AG09309 (cell line): ENCODE measurements around the gene DYDC2.
"Not testable (repeated sequence)": the region's sequence is repeated elsewhere in the genome, so short reads cannot be mapped to it uniquely, and the experiment has no call there.

ENCODE experiments used
- DNase-seq: peaks from one replicate; pipeline ENCODE4 v3.0.0-alpha.2; 2010; ENCODE audit warnings: low read depth
- H3K4me3 ChIP-seq: 2 replicates; pipeline ENCODE4 v1.5.1; 2011; ENCODE audit warnings: mild to moderate bottlenecking, low read depth, low read length, moderate library complexity; ENCODE audit not compliant: control insufficient read depth
- CTCF ChIP-seq: IDR thresholded peaks from 2 replicates; pipeline ENCODE4 v1.5.1; 2011; ENCODE audit warnings: mild to moderate bottlenecking, low read depth, low read length, inconsistent platforms; ENCODE audit not compliant: insufficient read depth, control insufficient read depth; ENCODE audit errors: missing control alignments

DYDC2 gene

GRCh38 chr10:80357851-80358125, 1.2 kb downstream of the DYDC2 start:
- H3K4me3 ChIP-seq: no peak overlapping the region
- TF ChIP-seq CTCF: no peak
- no peak for DNase-seq

- not testable (repeated sequence) for H3K4me3 ChIP-seq, DNase-seq
Observed at GRCh38 chr10:80358925-80359324, 2.3 kb downstream of the DYDC2 start.

GRCh38 chr10:80359644-80360043, 3.1 kb downstream of the DYDC2 start:
- TF ChIP-seq CTCF: no peak
- H3K4me3 ChIP-seq: no peak overlapping the region
- DNase-seq: no peak

GRCh38 chr10:80365510-80365909, 8.9 kb downstream of the DYDC2 start:
- H3K4me3 ChIP-seq: no peak overlapping the region
- TF ChIP-seq CTCF: no peak
- no peak for DNase-seq

- TF ChIP-seq CTCF: no peak
- no peak for DNase-seq
- H3K4me3 ChIP-seq: no peak overlapping the region
Observed at GRCh38 chr10:80371467-80371866, 14.9 kb downstream of the DYDC2 start.

- TF ChIP-seq CTCF: no peak
- H3K4me3 ChIP-seq: no peak overlapping the region
- no peak for DNase-seq
Observed at GRCh38 chr10:80372675-80373074, 16.1 kb downstream of the DYDC2 start.

- H3K4me3 ChIP-seq: no peak overlapping the region
- DNase-seq: no peak
- no peak for TF ChIP-seq CTCF
Observed at GRCh38 chr10:80373502-80373901, 16.9 kb downstream of the DYDC2 start.

GRCh38 chr10:80379701-80380100, 23.1 kb downstream of the DYDC2 start:
- TF ChIP-seq CTCF: no peak

More at GRCh38 chr10:80379701-80380100, 23.1 kb downstream of the DYDC2 start:
- DNase-seq: no peak
- no peak overlapping the region for H3K4me3 ChIP-seq
